Measurements from ENCODE around the gene ARAP2. TPM values are rescaled to one million over a fixed set of nuclear protein-coding genes. Genes with fewer than 3 reads are reported as not detected.

Gene ARAP2
- total RNA-seq, 1 donor from 2014 or later: 59.1 TPM

GRCh38 chr4:36159208-36159607 lies 85.1 kb downstream of the ARAP2 start:
- intact Hi-C loops (cut with micrococcal nuclease): no loop called here
- Mint-ChIP-seq H3K36me3 (ENCODE audit: low read depth) (peaks cover 79% of the 10 kb centered on the region), H3K27me3 (no peaks in the 10 kb centered on the region), H3K4me3 (no peak overlapping the region), H3K9me3 (no peaks in the 10 kb centered on the region), H3K4me1 (no peaks in the 10 kb centered on the region), H3K27ac (no peak overlapping the region)
- DNase-seq (no peak), ATAC-seq (ENCODE audit: low read depth) (no peak)
- TF ChIP-seq CTCF (IDR thresholded peaks at IDR 0.05): no peak
- POLR2A ChIA-PET: no interaction called here
- CTCF ChIA-PET: interaction anchor here (3.8 kb wide), 1 partner anchor 240 kb away, joined by 22 read pairs; no protein-coding TSS in a partner anchor

- Mint-ChIP-seq H3K9me3 (no peaks in the 10 kb centered on the region), H3K4me3 (no peak overlapping the region), H3K27me3 (no peaks in the 10 kb centered on the region), H3K4me1 (no peaks in the 10 kb centered on the region), H3K36me3 (ENCODE audit: low read depth) (peaks cover 68% of the 10 kb centered on the region), H3K27ac (no peak overlapping the region)
- ChIA-PET CTCF (no interaction called here), POLR2A (no interaction called here)
- no peak for DNase-seq
- no peak for TF ChIP-seq CTCF (IDR thresholded peaks at IDR 0.05)
- intact Hi-C loops (cut with micrococcal nuclease): no loop called here
- ATAC-seq (ENCODE audit: low read depth): no peak
Measured at GRCh38 chr4:36152735-36153134, 91.6 kb downstream of the ARAP2 start.

- CTCF ChIA-PET: no interaction called here
- Mint-ChIP-seq H3K4me1 (no peaks in the 10 kb centered on the region), H3K9me3 (no peaks in the 10 kb centered on the region), H3K27me3 (no peaks in the 10 kb centered on the region), H3K36me3 (ENCODE audit: low read depth) (peaks cover 60% of the 10 kb centered on the region), H3K27ac (no peak overlapping the region), H3K4me3 (no peak overlapping the region)
- POLR2A ChIA-PET: no interaction called here
- TF ChIP-seq CTCF (IDR thresholded peaks at IDR 0.05): no peak
- ATAC-seq (ENCODE audit: low read depth) (no peak), DNase-seq (no peak)
- intact Hi-C loops (cut with micrococcal nuclease): no loop called here
Measured at GRCh38 chr4:36142504-36142903, 101.8 kb downstream of the ARAP2 start.

GRCh38 chr4:36141186-36141585 lies 103.1 kb downstream of the ARAP2 start:
- ChIA-PET POLR2A (no interaction called here), CTCF (interaction anchor here (1.2 kb wide), 1 partner anchor 258 kb away, joined by 5 read pairs; no protein-coding TSS in a partner anchor)
- no peak overlapping the region for H3K27ac Mint-ChIP-seq
- no peak for ATAC-seq (ENCODE audit: low read depth)
- DNase-seq: no peak
- no peaks in the 10 kb centered on the region for H3K4me1 Mint-ChIP-seq
- intact Hi-C loops (cut with micrococcal nuclease): no loop called here
- H3K4me3 Mint-ChIP-seq: no peak overlapping the region
- no peaks in the 10 kb centered on the region for H3K27me3 Mint-ChIP-seq
- H3K9me3 Mint-ChIP-seq: no peaks in the 10 kb centered on the region
- H3K36me3 Mint-ChIP-seq (ENCODE audit: low read depth): peaks cover 50% of the 10 kb centered on the region
- TF ChIP-seq CTCF (IDR thresholded peaks at IDR 0.05): no peak

GRCh38 chr4:36140421-36140820 lies 103.9 kb downstream of the ARAP2 start:
- no peaks in the 10 kb centered on the region for H3K9me3 Mint-ChIP-seq
- H3K27me3 Mint-ChIP-seq: no peaks in the 10 kb centered on the region
- ChIA-PET POLR2A (no interaction called here), CTCF (interaction anchor here (1.2 kb wide), 1 partner anchor 259 kb away, joined by 5 read pairs; no protein-coding TSS in a partner anchor)
- no peak overlapping the region for H3K4me3 Mint-ChIP-seq
- DNase-seq (no peak), ATAC-seq (ENCODE audit: low read depth) (no peak)
- no peaks in the 10 kb centered on the region for H3K4me1 Mint-ChIP-seq
- intact Hi-C loops (cut with micrococcal nuclease): no loop called here
- H3K36me3 Mint-ChIP-seq (ENCODE audit: low read depth): peaks cover 42% of the 10 kb centered on the region
- no peak for TF ChIP-seq CTCF (IDR thresholded peaks at IDR 0.05)
- H3K27ac Mint-ChIP-seq: no peak overlapping the region
